K562 (cell line): Measurements from ENCODE around the gene BPI. TPM values are rescaled to one million over a fixed set of nuclear protein-coding genes. Genes with fewer than 3 reads are reported as not detected.

Experiments used
- ATAC-seq: fragments of 200-7000 bp; cut with Tn5 transposase; 3 replicates; pipeline ENCODE4 v1.9.1; 2020; ENCODE audit warnings: moderate library complexity
- BruUV-seq: library from RNA; stranded (reverse); fragments of 400-500 nt; replicated peaks from 2 replicates; lab custom pipeline; 2021; lab: Mats Ljungman, UMichigan
- CTCF ChIA-PET: fragments of 300-600 bp; formaldehyde crosslinking; extraction: SDS; loops from one replicate; lab custom pipeline; 2021; ENCODE audit warnings: low intra/inter-chr PET ratio; lab: Yijun Ruan, JAX
- POLR2A ChIA-PET: fragments of 300-600, 350-650 bp; sonication (Branson Sonifier 250); formaldehyde crosslinking; extraction: SDS; loops from one replicate; lab custom pipeline; 2021; ENCODE audit warnings: antibody characterized with exemption, inconsistent platforms; lab: Yijun Ruan, JAX
- DNase-seq, 4 experiments: peaks; one replicate each; pipeline versions ENCODE4 v3.0.0 to v3.0.0-alpha.2; 2011 to 2018; ENCODE audit warnings: low spot score in 3 of 4, mixed read lengths in 3 of 4; ENCODE audit errors: extremely low read depth in 1 of 4
- FAIRE-seq: peaks from 2 replicates; lab custom pipeline; 2011; peaks lifted over from hg19 to GRCh38; lab: Jason Lieb, UNC
- H2AFZ ChIP-seq: 2 replicates; pipeline ENCODE4 v1.6.0; 2011; ENCODE audit warnings: low read depth, low read length, control low read depth, inconsistent platforms
- H3K27ac ChIP-seq: fragments of 200-600 bp; 3 replicates; pipeline ENCODE4 v1.8.0; 2011; ENCODE audit warnings: low read depth, mild to moderate bottlenecking, control low read depth, inconsistent platforms, low read length, moderate library complexity, mixed read lengths; ENCODE audit errors: extremely low read depth
- H3K27me3 ChIP-seq, 2 experiments: fragments of 300-600 bp in 1 of 2; 2 replicates in 1 of 2; 3 replicates in 1 of 2; pipeline versions ENCODE4 v1.6.0 to v1.8.0; 2011; ENCODE audit warnings: inconsistent platforms in 2 of 2, low read length in 2 of 2, mild to moderate bottlenecking in 1 of 2, mixed read lengths in 1 of 2, moderate library complexity in 1 of 2; ENCODE audit not compliant: control insufficient read depth in 2 of 2, insufficient read depth in 2 of 2
- H3K36me3 ChIP-seq: fragments of 300-600 bp; 3 replicates; pipeline ENCODE4 v1.8.0; 2011; ENCODE audit warnings: mild to moderate bottlenecking, low read length, inconsistent platforms; ENCODE audit not compliant: control insufficient read depth, insufficient read depth
- H3K4me1 ChIP-seq, 2 experiments: fragments of 200-600 bp in 1 of 2; replicated peaks in 1 of 2; 2 replicates in 1 of 2; 3 replicates in 1 of 2; pipeline versions ENCODE4 v1.5.1 to v1.8.0; 2011; ENCODE audit warnings: inconsistent platforms in 2 of 2, low read length in 2 of 2, mild to moderate bottlenecking in 1 of 2, mixed read lengths in 1 of 2, moderate library complexity in 1 of 2; ENCODE audit not compliant: control insufficient read depth in 2 of 2, insufficient read depth in 2 of 2
- H3K4me2 ChIP-seq: 2 replicates; pipeline ENCODE4 v1.6.1; 2011; ENCODE audit warnings: low read length, control low read depth, inconsistent platforms, mixed read lengths; ENCODE audit not compliant: insufficient read depth
- H3K4me3 ChIP-seq: fragments of 200-600 bp; sonication (generic), shearing (Covaris generic); 2 replicates; pipeline ENCODE4 v1.5.1; 2016; ENCODE audit warnings: control low read depth, inconsistent platforms
- H3K79me2 ChIP-seq: fragments of 200-600 bp; 3 replicates; pipeline ENCODE4 v1.8.0; 2011; ENCODE audit warnings: low read length, inconsistent platforms; ENCODE audit not compliant: control insufficient read depth, insufficient read depth
- H3K9ac ChIP-seq, 2 experiments: 2 replicates each; pipeline versions ENCODE4 v1.6.0 to v1.6.1; 2011; ENCODE audit warnings: low read depth in 2 of 2, low read length in 2 of 2, control low read depth in 1 of 2, inconsistent platforms in 1 of 2, mild to moderate bottlenecking in 1 of 2, mixed read lengths in 1 of 2; ENCODE audit not compliant: insufficient read depth in 1 of 2
- H3K9me1 ChIP-seq: one replicate; pipeline ENCODE4 v1.6.0; 2011; ENCODE audit warnings: inconsistent platforms, mild to moderate bottlenecking, low read length, moderate library complexity; ENCODE audit not compliant: control insufficient read depth, insufficient read depth
- H3K9me3 ChIP-seq: replicated peaks from 2 replicates; pipeline ENCODE4 v1.5.1; 2011; ENCODE audit warnings: low read depth, low read length, inconsistent platforms; ENCODE audit not compliant: control insufficient read depth, insufficient read depth
- H4K20me1 ChIP-seq: replicated peaks from 2 replicates; pipeline ENCODE4 v1.6.1; 2011; ENCODE audit warnings: low read length, inconsistent platforms, mixed read lengths; ENCODE audit not compliant: control insufficient read depth, insufficient read depth
- CBX5 ChIP-seq: IDR thresholded peaks from 2 replicates; pipeline ENCODE4 v1.6.1; 2014; ENCODE audit warnings: low read depth, borderline replicate concordance
- E4F1 ChIP-seq: fragments of 250-450 bp; sonication (Bioruptor Pico); IDR thresholded peaks from 2 replicates; pipeline ENCODE4 v1.5.0; 2021; ENCODE audit warnings: mild to moderate bottlenecking, borderline replicate concordance
- ESRRA ChIP-seq: fragments of 450-650 bp; IDR thresholded peaks from 2 replicates; pipeline ENCODE4 v1.6.1; 2014; ENCODE audit warnings: low read depth, mild to moderate bottlenecking, moderate library complexity, borderline replicate concordance
- HDAC6 ChIP-seq: IDR thresholded peaks from 2 replicates; pipeline ENCODE4 v1.6.1; 2012; ENCODE audit warnings: low read depth, mild to moderate bottlenecking, control low read depth, inconsistent platforms, low read length, moderate library complexity
- HEY1 ChIP-seq: fragments of 250-450 bp; sonication (Bioruptor Pico); IDR thresholded peaks from 2 replicates; pipeline ENCODE4 v1.5.0; 2020; ENCODE audit warnings: mild to moderate bottlenecking, moderate library complexity, borderline replicate concordance
- IRF1 ChIP-seq: sonication (generic); formaldehyde crosslinking; IDR thresholded peaks from 2 replicates; pipeline ENCODE4 v1.8.0; 2022; ENCODE audit warnings: missing genetic modification reagents, mild to moderate bottlenecking, borderline replicate concordance
- NKRF ChIP-seq: fragments of 450-650 bp; IDR thresholded peaks from 2 replicates; pipeline ENCODE4 v1.6.1; 2016; ENCODE audit warnings: borderline replicate concordance
- NUFIP1 ChIP-seq: fragments of 450-650 bp; IDR thresholded peaks from 2 replicates; pipeline ENCODE4 v1.6.1; 2018; ENCODE audit not compliant: partially characterized antibody
- POLR2H ChIP-seq: IDR thresholded peaks from 2 replicates; pipeline ENCODE4 v1.6.1; 2016; ENCODE audit warnings: missing genetic modification characterization, low read depth, mild to moderate bottlenecking, control low read depth, missing compliant biosample characterization, moderate library complexity
- WGBS: fragments of 100-300 bp; shearing (Covaris generic); methylation state at CpG from one replicate; pipeline ENCODE4 v1.1.6; 2016; ENCODE audit warnings: low coverage, mixed read lengths; ENCODE audit not compliant: insufficient coverage; ENCODE audit errors: missing lambda C conversion rate; 5-methylcytosine and 5-hydroxymethylcytosine counted together
- in situ Hi-C: fragments of 300-500 bp; cut with MboI; formaldehyde crosslinking; loops from 4 replicates; pipeline ENCODE4 v1.15.0; 2018; ENCODE audit warnings: inconsistent platforms, mixed read lengths
- intact Hi-C: fragments of 100-400 bp; cut with micrococcal nuclease; formaldehyde crosslinking; loops from 2 replicates; pipeline ENCODE4 v1.14.2; 2022
- polyA plus RNA-seq, 8 experiments: library from polyadenylated mRNA; depleted of rRNA in 4 of 8; stranded (reverse) in 5 of 8; unstranded in 3 of 8; fragments of >200 nt; fragmentation: Nextera tagmentation in 2 of 8; fragmentation: Illumina TruSeq in 1 of 8; extraction: Ambion mirVana in 2 of 8; extraction: Trizol in 1 of 8; gene quantifications; 2 replicates each; pipeline versions ENCODE4 v1.2.1 to v1.2.3, GENCODE V29; 2011 to 2014; ENCODE audit warnings: inconsistent platforms in 1 of 8, missing spikeins in 1 of 8
- total RNA-seq, 7 experiments: library from RNA; depleted of rRNA in 6 of 7; stranded (reverse); fragments of >200 nt in 6 of 7; fragmentation: Illumina TruSeq in 2 of 7; extraction: Trizol in 2 of 7; gene quantifications; 2 replicates each; pipeline versions ENCODE4 v1.2.1 to v1.2.3, GENCODE V29; 2011 to 2021; ENCODE audit warnings: low replicate concordance in 1 of 7

BPI gene
- total and polyA plus RNA-seq, 9 of the 15 experiments (the other 6 are each of a cell fraction or from before 2014, with no cell fraction given) = not detected

GRCh38 chr20:38336726-38337125 is 32.8 kb downstream of the BPI start:
- no peak for ATAC-seq

More at GRCh38 chr20:38336726-38337125, 32.8 kb downstream of the BPI start:
- Histone ChIP-seq H3K9ac (no peak overlapping the region), H3K27me3 (peaks cover 20 to 37% of the 10 kb centered on the region in 2 experiments; a peak in 4 of 5 replicates), H3K9me3 (peaks cover 9% of the 10 kb centered on the region), H3K4me1 (peaks cover 0 to 1% of the 10 kb centered on the region in 2 experiments; a peak in 1 of 5 replicates), H2AFZ (no peak overlapping the region), H3K36me3 (no peaks in the 10 kb centered on the region), H3K4me3 (no peak overlapping the region), H3K79me2 (no peaks in the 10 kb centered on the region), H3K27ac (no peak overlapping the region), H4K20me1 (no peaks in the 10 kb centered on the region; the same call in 1 of the 2 replicates), H3K4me2 (no peak overlapping the region), H3K9me1 (no peaks in the 10 kb centered on the region)
- intact Hi-C loops = loop anchor here (1.0 to 5.0 kb wide), 3 partner anchors 72 to 411 kb away; partner anchors contain the start of gene ACTR5
- BruUV-seq = no TSS peak
- 4% methylated on average over 7 of the region's 7 CpGs for WGBS
- TF ChIP-seq HDAC6 (no peak), IRF1 (CRISPR knock-in tag) (no peak), NKRF (no peak), ESRRA (no peak), CBX5 (no peak), HEY1 (CRISPR knock-in tag) (no peak), NUFIP1 (no peak), E4F1 (CRISPR knock-in tag) (no peak), POLR2H (tag) (no peak)
- DNase-seq (no peak), FAIRE-seq (no peak)
- ChIA-PET CTCF (interaction anchor here (0.8 to 2.7 kb wide), 5 partner anchors 16 to 414 kb away, joined by 3 to 53 read pairs (median 6); partner anchors contain the start of gene RALGAPB), POLR2A (interaction anchor here (0.6 to 2.9 kb wide), 2 partner anchors 81 to 291 kb away, joined by 3 to 9 read pairs; no protein-coding TSS in a partner anchor)
- in situ Hi-C loops = no loop called here
